Mucosa of rectum (tissue), 2 donors: Measurements from ENCODE around the gene IFNGR2.
"Not testable (repeated sequence)": the region's sequence is repeated elsewhere in the genome, so short reads cannot be mapped to it uniquely, and the experiment has no call there.

Experiments
- H3K27ac ChIP-seq, 2 donors: one replicate each; pipeline ENCODE4 v1.7.0; 2013; ENCODE audit warnings: inconsistent platforms in 2 of 2, low read depth in 2 of 2, low read length in 2 of 2
- H3K27me3 ChIP-seq, 2 donors: one replicate each; pipeline ENCODE4 v1.7.0; 2013; ENCODE audit warnings: low read length in 2 of 2; ENCODE audit not compliant: control insufficient read depth in 2 of 2, insufficient read depth in 2 of 2
- H3K36me3 ChIP-seq, 2 donors: one replicate each; pipeline ENCODE4 v1.7.0; 2013; ENCODE audit warnings: low read length in 2 of 2; ENCODE audit not compliant: control insufficient read depth in 2 of 2, insufficient read depth in 2 of 2
- H3K4me1 ChIP-seq, 2 donors: one replicate each; pipeline ENCODE4 v1.7.0; 2013; ENCODE audit warnings: low read length in 2 of 2, mild to moderate bottlenecking in 1 of 2; ENCODE audit not compliant: control insufficient read depth in 2 of 2, insufficient read depth in 2 of 2
- H3K4me3 ChIP-seq, 2 donors: one replicate each; pipeline ENCODE4 v1.7.0; 2013; ENCODE audit warnings: low read length in 2 of 2
- H3K9ac ChIP-seq, 2 donors: one replicate each; pipeline ENCODE4 v1.7.0; 2013; ENCODE audit warnings: low read length in 2 of 2, low read depth in 1 of 2, mild to moderate bottlenecking in 1 of 2
- H3K9me3 ChIP-seq, 2 donors: one replicate each; pipeline ENCODE4 v1.7.0; 2013; ENCODE audit warnings: low read length in 2 of 2; ENCODE audit not compliant: control insufficient read depth in 2 of 2
- donor health status: healthy.
- donor health status: Normal muscosa, but diverticular disease.

Gene IFNGR2

DNA sequence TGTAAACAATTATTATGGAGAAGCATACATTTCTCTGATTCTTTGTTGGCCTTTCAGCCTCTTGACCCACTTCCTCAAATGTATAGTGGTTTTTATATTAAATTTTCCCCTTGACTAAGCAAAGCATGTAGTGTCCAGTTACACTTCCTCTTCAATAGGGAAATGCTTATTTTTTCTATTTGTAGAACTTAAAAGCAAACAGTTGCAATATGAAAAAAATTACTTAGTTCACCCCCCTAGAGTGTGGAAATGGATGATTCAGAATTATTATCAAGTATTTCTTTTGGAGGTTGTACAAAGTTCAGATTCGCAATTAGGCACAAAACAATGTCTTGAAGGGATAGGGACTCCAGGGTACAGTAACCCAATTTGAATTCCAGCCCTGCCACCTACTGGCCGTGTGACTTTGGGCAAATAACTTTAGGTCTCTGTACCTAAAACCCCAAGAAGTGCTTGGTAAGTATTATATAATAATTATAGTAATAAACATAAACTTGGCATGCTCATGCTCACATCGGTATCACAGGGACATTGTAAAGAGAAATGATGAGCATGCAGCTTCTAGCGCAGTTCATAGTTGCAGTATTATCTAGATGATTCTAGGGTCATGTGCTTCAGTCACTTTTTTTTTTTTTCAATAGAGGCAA lies 28.6 kb upstream of the IFNGR2 start:
- no peak overlapping the region for H3K9ac ChIP-seq
- no peak overlapping the region for H3K4me3 ChIP-seq
- H3K4me1 ChIP-seq = peaks cover 0 to 15% of the 10 kb centered on the region in 2 donors
- no peaks in the 10 kb centered on the region for H3K9me3 ChIP-seq
- H3K27ac ChIP-seq = peak overlapping the region; percentile 63 to 73
- H3K36me3 ChIP-seq = no peaks in the 10 kb centered on the region
- no peaks in the 10 kb centered on the region for H3K27me3 ChIP-seq

DNA sequence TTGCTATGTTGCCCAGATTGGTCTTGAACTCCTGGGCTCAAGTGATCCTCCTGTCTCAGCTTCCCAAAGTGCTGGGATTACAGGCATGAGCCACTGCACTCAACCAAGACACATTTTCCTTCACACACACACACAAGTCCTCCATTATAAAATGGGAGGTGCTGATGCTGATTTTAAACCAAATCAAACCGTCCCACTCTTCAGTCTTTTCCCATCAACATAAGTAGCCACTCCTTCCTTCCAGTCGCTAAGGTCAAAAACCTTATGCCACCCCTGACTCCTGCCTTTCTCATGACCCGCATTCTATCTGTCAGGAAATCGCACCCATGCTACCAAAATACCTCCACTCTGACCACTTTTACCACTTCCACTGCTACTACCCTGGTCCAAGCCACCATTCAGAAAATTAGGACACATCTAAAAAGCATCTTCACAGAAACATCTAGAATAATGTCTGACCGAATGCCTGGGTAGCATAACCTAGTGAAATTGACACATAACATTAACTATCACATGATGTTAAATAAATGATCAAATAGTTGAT lies 28.0 kb upstream of the IFNGR2 start:
- Histone ChIP-seq H3K27ac (peak overlapping the region in 1 of 2 donors; percentile 47), H3K9me3 (no peaks in the 10 kb centered on the region), H3K36me3 (no peaks in the 10 kb centered on the region), H3K9ac (no peak overlapping the region), H3K4me3 (no peak overlapping the region), H3K27me3 (no peaks in the 10 kb centered on the region), H3K4me1 (peaks cover 4 to 20% of the 10 kb centered on the region in 2 donors)

GRCh38 chr21:33377221-33377920 lies 25.8 kb upstream of the IFNGR2 start:
- Histone ChIP-seq H3K9ac (no peak overlapping the region), H3K4me3 (no peak overlapping the region), H3K36me3 (no peaks in the 10 kb centered on the region), H3K9me3 (no peaks in the 10 kb centered on the region), H3K27me3 (no peaks in the 10 kb centered on the region), H3K4me1 (peaks cover 8 to 26% of the 10 kb centered on the region in 2 donors), H3K27ac (no peak overlapping the region)

DNA sequence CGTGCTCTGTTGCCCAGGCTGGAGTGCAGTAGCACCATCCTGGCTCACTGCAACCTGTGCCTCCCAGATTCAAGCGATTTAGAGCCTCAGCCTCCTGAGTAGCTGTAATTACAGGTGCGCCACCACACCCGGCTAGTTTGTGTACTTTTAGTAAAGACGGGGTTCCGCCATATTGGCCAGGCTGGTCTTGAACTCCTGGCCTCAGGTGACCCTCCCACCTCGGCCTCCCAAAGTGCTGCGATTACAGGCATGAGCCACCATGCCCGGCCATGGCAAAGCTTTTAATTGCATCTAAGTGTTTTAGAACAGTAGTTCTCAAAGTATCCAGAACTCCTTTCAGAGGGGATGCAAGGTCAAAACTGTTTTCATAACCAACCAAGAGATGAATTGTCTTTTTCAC lies 25.1 kb upstream of the IFNGR2 start:
- Histone ChIP-seq H3K27ac (no peak overlapping the region), H3K27me3 (no peaks in the 10 kb centered on the region), H3K9ac (no peak overlapping the region), H3K36me3 (no peaks in the 10 kb centered on the region), H3K9me3 (no peaks in the 10 kb centered on the region), H3K4me1 (peaks cover 12 to 30% of the 10 kb centered on the region in 2 donors), H3K4me3 (no peak overlapping the region)

- H3K9me3 ChIP-seq, H3K36me3 ChIP-seq, H3K4me3 ChIP-seq, H3K27me3 ChIP-seq: not testable (repeated sequence)
- peak overlapping the region; percentile 78 to 79 for H3K27ac ChIP-seq
- H3K4me1 ChIP-seq = peaks cover 12 to 29% of the 10 kb centered on the region in 2 donors
- peak overlapping the region; percentile 24 to 58 for H3K9ac ChIP-seq
Observed at GRCh38 chr21:33379934-33380333, 23.3 kb upstream of the IFNGR2 start.

- H3K9ac ChIP-seq = peak overlapping the region; percentile 24 to 58
- no peaks in the 10 kb centered on the region for H3K27me3 ChIP-seq
- H3K36me3 ChIP-seq = no peaks in the 10 kb centered on the region
- H3K27ac ChIP-seq = peak overlapping the region; percentile 78 to 79
- H3K9me3 ChIP-seq = no peaks in the 10 kb centered on the region
- H3K4me1 ChIP-seq = peaks cover 15 to 34% of the 10 kb centered on the region in 2 donors
- no peak overlapping the region for H3K4me3 ChIP-seq
Observed at GRCh38 chr21:33380483-33380998, 22.7 kb upstream of the IFNGR2 start.

DNA sequence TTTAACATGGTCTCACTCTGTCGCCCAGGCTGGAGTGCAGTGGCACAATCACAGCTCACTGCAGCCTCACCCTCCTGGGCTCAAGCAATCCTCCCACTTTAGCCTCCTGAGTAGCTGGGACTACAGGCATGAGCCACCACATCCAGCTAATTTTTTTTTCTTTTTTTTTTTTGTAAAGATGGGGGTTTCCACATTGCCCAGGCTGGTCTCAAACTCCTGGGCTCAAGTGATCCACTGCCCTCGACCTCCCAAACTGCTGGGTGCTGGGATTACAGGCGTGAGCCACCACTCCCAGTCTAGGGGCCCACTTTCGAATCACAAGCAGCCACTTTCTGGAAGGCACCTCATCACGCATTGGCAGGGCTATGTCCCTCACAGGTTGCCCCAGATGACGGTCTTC lies 21.8 kb upstream of the IFNGR2 start:
- H3K4me3 ChIP-seq, H3K27me3 ChIP-seq: not testable (repeated sequence)
- peak overlapping the region in 1 of 2 donors; percentile 16 for H3K27ac ChIP-seq

DNA sequence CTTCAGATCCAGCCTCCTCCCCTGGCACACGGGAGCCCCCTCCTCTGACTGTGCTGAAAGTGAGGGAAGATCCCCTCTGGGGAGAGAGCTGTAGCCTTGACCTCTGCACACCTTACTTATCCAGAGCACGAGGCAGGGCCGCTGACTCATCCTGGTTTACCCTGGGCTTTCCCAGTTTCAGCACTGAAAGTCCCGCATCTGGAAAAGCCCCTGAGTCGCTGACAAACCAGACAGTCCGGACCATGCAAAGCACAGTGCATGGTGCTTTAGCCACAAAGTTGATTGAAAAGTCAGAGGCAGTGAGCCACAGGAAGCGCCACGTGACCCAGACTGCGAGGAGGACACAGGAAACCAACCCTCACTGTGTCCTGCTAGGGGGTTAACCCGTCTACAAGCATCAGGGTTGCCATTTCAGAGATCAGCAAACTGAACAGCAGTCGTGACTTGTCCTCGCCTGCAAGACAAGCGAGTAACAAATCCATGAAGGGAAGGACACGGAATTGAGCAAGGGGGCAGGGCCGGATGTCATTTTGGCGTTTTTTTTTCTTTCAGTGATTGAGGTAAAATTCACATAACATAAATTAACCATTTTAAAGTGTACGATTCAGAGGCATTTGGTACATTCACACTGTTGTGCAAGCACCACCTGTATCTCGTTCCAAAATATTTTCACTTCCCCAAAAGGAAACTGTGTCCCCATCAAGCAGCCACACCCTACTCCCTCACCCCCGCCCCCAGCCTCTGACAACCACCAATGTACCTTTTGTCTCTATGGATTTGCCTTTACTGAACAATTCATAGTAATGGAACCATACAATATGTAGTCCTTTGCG lies 19.9 kb upstream of the IFNGR2 start:
- Histone ChIP-seq H3K27me3 (no peaks in the 10 kb centered on the region), H3K9ac (peak overlapping the region in 1 of 2 donors; percentile 33), H3K36me3 (no peaks in the 10 kb centered on the region), H3K4me3 (peak overlapping the region; percentile 43 to 49), H3K9me3 (no peaks in the 10 kb centered on the region), H3K4me1 (peaks cover 15 to 34% of the 10 kb centered on the region in 2 donors), H3K27ac (peak overlapping the region; percentile 69 to 77)

More for the DNA sequence above, 21.8 kb upstream of the IFNGR2 start:
- peaks cover 15 to 34% of the 10 kb centered on the region in 2 donors for H3K4me1 ChIP-seq
- not testable (repeated sequence) for H3K36me3 ChIP-seq, H3K9me3 ChIP-seq, H3K9ac ChIP-seq

DNA sequence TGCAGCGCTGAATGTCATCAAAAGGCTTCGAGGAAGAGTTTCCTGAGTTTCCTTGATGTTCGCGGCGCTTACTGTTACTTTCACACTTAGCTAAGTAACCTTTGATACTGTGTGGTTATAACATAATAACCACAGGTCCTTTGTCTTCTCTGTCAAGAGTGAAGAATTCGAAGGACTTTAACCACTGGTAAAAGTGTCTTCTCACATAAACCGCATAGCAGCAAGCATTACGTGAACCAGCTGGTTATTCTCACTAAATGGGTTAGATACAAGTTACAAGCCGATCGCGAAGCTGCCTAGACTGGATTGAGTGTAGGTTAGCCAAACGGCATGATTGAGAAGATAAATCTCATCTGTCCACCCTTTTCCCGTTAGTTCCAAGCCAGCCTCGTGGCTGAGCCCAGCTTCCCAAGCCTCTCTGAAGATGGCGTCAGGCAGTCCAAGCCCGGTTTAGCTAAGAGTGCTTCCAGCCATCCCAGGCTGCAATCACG lies 18.3 kb upstream of the IFNGR2 start:
- Histone ChIP-seq H3K4me1 (peaks cover 13 to 30% of the 10 kb centered on the region in 2 donors), H3K27me3 (no peaks in the 10 kb centered on the region), H3K9ac (no peak overlapping the region), H3K4me3 (no peak overlapping the region), H3K27ac (peak overlapping the region; percentile 38 to 43), H3K36me3 (no peaks in the 10 kb centered on the region), H3K9me3 (no peaks in the 10 kb centered on the region)
